ENCODE measurements around the gene NETO1. TPM values are rescaled to one million over a fixed set of nuclear protein-coding genes. Genes with fewer than 3 reads are reported as not detected.

The NETO1 gene
- total RNA-seq, 2 experiments from 2014 or later, result not detected

GRCh38 chr18:72742002-72742401 lies 125.8 kb downstream of the NETO1 start:
- Mint-ChIP-seq H3K36me3 (no peaks in the 10 kb centered on the region), H3K9me3 (no peaks in the 10 kb centered on the region), H3K27ac (no peak overlapping the region), H3K27me3 (no peaks in the 10 kb centered on the region), H3K4me1 (no peaks in the 10 kb centered on the region), H3K4me3 (no peak overlapping the region)
- DNase-seq (no peak), ATAC-seq (ENCODE audit: low read depth) (no peak)
- POLR2A ChIA-PET, result no interaction called here

- POLR2A ChIA-PET, result no interaction called here
- H3K27me3 Mint-ChIP-seq, result no peaks in the 10 kb centered on the region
- DNase-seq (no peak), ATAC-seq (ENCODE audit: low read depth) (no peak)
- H3K36me3 Mint-ChIP-seq, result no peaks in the 10 kb centered on the region
- no peaks in the 10 kb centered on the region for H3K9me3 Mint-ChIP-seq
- H3K27ac Mint-ChIP-seq, result no peak overlapping the region
- no peaks in the 10 kb centered on the region for H3K4me1 Mint-ChIP-seq
- no peak overlapping the region for H3K4me3 Mint-ChIP-seq
Observed at GRCh38 chr18:72738136-72738535, 129.7 kb downstream of the NETO1 start.

DNA sequence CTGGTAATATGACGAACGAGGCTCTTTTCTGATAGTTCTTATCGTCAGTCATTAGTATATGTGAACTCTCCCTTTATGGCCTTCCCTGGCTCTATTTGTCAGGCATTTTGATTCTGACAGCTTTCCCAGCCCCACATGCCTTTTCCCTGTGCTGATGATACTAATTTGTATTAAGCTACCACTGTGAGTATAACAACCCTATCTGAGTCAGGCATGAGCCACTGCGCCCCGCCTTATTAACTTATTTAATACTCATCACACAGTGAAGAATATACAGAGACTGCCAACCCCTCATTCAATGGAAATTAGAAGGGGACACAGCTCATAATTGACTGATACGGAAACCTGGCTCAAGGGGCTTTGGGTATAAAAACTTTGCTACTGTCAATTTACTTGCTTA lies 140.0 kb downstream of the NETO1 start:
- Mint-ChIP-seq H3K36me3 (no peaks in the 10 kb centered on the region), H3K4me1 (no peaks in the 10 kb centered on the region), H3K9me3 (no peaks in the 10 kb centered on the region), H3K4me3 (no peak overlapping the region), H3K27me3 (no peaks in the 10 kb centered on the region), H3K27ac (no peak overlapping the region)
- DNase-seq (no peak), ATAC-seq (ENCODE audit: low read depth) (no peak)
- POLR2A ChIA-PET, result no interaction called here

DNA sequence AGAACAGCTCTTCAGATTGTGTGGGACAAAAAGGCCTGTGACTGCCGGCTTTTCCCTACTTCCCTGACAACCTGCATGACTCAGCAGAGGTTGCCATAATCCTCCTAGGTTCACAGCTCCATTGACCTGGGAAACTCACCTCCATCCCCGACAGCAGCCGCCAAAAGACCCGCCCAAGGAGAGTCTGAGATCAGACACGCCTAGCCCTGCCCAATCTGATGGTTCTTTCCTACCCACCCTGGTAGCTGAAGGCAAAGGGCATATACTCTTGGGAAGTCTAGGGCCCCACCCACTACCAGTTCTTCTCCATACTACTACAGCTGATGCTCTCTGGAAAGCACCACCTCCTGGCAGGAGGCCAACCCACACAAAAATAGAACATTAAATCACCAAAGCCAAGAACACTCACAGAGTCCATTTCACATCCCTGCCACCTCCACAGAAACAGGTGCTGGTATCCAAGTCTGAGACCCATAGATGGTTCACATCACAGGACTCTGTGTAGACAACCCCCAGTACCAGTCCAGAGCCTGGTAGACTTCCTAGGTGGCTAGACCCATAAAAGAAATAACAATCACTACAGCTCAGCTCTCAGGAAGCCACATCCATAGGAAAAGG lies 140.6 kb downstream of the NETO1 start:
- Mint-ChIP-seq H3K4me3 (no peak overlapping the region), H3K27me3 (no peaks in the 10 kb centered on the region)
- POLR2A ChIA-PET, result no interaction called here

GRCh38 chr18:72726201-72726600 lies 141.6 kb downstream of the NETO1 start:
- H3K36me3 Mint-ChIP-seq, result no peaks in the 10 kb centered on the region
- H3K27me3 Mint-ChIP-seq, result no peaks in the 10 kb centered on the region
- POLR2A ChIA-PET, result no interaction called here
- H3K27ac Mint-ChIP-seq, result no peak overlapping the region
- H3K4me1 Mint-ChIP-seq, result no peaks in the 10 kb centered on the region
- peaks cover 1% of the 10 kb centered on the region for H3K9me3 Mint-ChIP-seq
- DNase-seq (no peak), ATAC-seq (ENCODE audit: low read depth) (no peak)
- H3K4me3 Mint-ChIP-seq, result no peak overlapping the region

More for the DNA sequence above, 140.6 kb downstream of the NETO1 start:
- peaks cover 1% of the 10 kb centered on the region for H3K9me3 Mint-ChIP-seq
- no peak for ATAC-seq (ENCODE audit: low read depth)
- DNase-seq, result no peak
- no peak overlapping the region for H3K27ac Mint-ChIP-seq
- H3K36me3 Mint-ChIP-seq, result no peaks in the 10 kb centered on the region
- H3K4me1 Mint-ChIP-seq, result no peaks in the 10 kb centered on the region

DNA sequence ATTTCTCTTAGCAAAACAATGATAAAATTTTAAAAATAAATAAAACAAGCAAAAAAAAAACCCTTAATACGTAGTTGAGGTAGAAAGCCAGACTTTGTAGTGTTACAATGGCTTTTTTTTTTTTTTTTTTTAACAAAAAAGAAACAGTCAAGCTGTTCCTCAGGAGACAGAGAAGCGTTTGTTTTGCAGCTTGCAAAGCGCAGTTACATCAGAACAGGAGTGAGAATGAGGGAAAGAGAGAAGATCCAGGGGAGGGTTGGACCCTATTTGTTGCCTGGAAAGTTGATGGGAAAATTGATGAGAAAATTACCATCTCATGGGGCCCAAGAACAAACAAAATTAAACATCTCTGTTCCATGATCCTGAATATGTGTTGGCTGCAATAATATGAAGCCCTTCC lies 146.5 kb downstream of the NETO1 start:
- Mint-ChIP-seq H3K27me3 (no peaks in the 10 kb centered on the region), H3K4me3 (no peak overlapping the region), H3K36me3 (no peaks in the 10 kb centered on the region), H3K4me1 (no peaks in the 10 kb centered on the region), H3K27ac (no peak overlapping the region), H3K9me3 (peaks cover 1% of the 10 kb centered on the region)
- POLR2A ChIA-PET, result no interaction called here
- DNase-seq (no peak), ATAC-seq (ENCODE audit: low read depth) (no peak)

- no peak for DNase-seq
- ATAC-seq (ENCODE audit: low read depth), result no peak
- peaks cover 1% of the 10 kb centered on the region for H3K9me3 Mint-ChIP-seq
- H3K27ac Mint-ChIP-seq, result no peak overlapping the region
- H3K36me3 Mint-ChIP-seq, result no peaks in the 10 kb centered on the region
- no peaks in the 10 kb centered on the region for H3K4me1 Mint-ChIP-seq
- H3K27me3 Mint-ChIP-seq, result no peaks in the 10 kb centered on the region
- H3K4me3 Mint-ChIP-seq, result no peak overlapping the region
- POLR2A ChIA-PET, result no interaction called here
Observed at GRCh38 chr18:72720116-72720515, 147.7 kb downstream of the NETO1 start.

DNA sequence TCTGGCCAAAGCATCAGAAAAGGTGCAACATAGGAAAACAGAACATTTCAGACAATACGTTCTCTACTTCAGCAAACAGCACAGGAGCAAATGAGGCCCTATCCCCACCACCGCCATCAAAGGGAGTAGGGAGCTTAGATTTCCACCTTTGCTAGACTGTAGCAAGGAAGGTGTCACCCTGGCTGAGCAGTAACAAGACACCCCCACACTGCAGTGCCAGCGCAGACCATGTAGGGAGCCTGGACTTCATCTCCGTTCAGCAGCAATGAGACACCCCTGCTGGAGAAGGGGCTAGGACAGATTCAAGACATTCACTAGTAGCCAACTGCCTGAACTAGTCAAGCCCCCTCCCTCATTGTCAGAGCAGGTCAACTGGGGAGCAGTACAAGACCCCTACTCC lies 163.6 kb downstream of the NETO1 start:
- DNase-seq, result no peak
- Mint-ChIP-seq H3K36me3 (no peaks in the 10 kb centered on the region), H3K9me3 (no peaks in the 10 kb centered on the region), H3K4me3 (no peak overlapping the region), H3K27ac (no peak overlapping the region), H3K4me1 (no peaks in the 10 kb centered on the region), H3K27me3 (no peaks in the 10 kb centered on the region)
- ATAC-seq (ENCODE audit: low read depth), result no peak
- POLR2A ChIA-PET, result no interaction called here

DNA sequence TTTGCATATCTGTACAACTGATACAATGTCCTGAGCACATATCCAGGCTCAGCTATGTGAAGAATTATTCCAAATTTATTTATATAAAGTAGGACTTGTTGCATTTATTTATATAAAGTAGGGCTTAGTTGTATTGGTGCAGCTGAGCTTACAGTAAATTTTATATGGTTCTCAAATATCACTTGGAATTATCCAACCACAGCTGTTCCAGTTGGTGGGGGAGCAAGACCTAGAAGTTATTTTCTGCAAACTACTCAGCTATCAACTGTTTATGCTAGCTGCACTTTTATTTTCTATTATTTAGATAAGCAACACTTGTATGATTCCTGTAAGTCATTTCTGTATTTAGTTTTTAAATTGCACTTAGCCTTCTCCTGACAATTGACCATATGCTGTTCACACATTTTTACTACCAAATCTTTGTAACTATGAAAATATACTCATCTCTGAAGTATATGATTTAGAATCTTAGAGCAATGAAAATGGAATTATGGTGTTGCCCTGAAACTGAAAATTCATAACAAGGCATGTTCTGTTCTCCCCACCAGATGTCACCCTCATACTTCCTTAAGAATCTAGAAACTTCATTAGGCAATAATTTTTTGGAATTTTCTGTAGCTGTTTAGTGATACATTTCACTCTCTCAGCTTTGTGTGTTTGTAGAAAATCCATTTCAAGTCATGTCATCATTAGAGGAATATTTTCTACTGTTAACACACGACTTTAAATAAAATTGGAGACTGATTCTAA lies 166.7 kb downstream of the NETO1 start:
- Mint-ChIP-seq H3K4me3 (no peak overlapping the region), H3K27ac (no peak overlapping the region), H3K36me3 (no peaks in the 10 kb centered on the region), H3K9me3 (no peaks in the 10 kb centered on the region), H3K4me1 (no peaks in the 10 kb centered on the region), H3K27me3 (no peaks in the 10 kb centered on the region)
- POLR2A ChIA-PET, result no interaction called here
- ATAC-seq (ENCODE audit: low read depth), result no peak
- DNase-seq, result no peak

DNA sequence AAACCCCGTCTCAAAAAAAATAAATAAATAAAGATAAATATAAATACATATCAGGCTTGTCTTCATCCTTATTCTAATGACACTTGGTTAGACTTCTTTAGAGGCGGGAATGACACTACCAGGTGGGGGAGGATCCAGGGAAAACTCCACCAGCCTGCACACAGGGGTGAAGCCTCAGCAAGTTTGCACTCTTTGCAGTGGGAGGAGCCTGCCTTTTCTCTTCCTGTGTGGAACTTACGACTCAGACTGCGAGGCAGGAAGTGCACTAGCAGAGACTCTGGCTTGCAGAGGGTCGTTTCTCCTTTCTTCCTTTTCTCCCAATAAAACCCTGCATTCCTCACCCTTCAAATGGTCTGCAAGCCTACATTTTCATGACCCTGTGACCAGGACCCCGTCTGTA lies 170.1 kb downstream of the NETO1 start:
- Mint-ChIP-seq H3K27ac (no peak overlapping the region), H3K9me3 (no peaks in the 10 kb centered on the region), H3K27me3 (no peaks in the 10 kb centered on the region), H3K4me3 (no peak overlapping the region), H3K4me1 (no peaks in the 10 kb centered on the region), H3K36me3 (no peaks in the 10 kb centered on the region)
- POLR2A ChIA-PET, result no interaction called here
- DNase-seq, result no peak
- ATAC-seq (ENCODE audit: low read depth), result no peak

GRCh38 chr18:72692595-72692994 lies 175.2 kb downstream of the NETO1 start:
- Mint-ChIP-seq H3K4me3 (no peak overlapping the region), H3K4me1 (no peaks in the 10 kb centered on the region), H3K9me3 (no peaks in the 10 kb centered on the region), H3K27me3 (no peaks in the 10 kb centered on the region), H3K27ac (no peak overlapping the region), H3K36me3 (no peaks in the 10 kb centered on the region)
- no peak for DNase-seq
- POLR2A ChIA-PET, result no interaction called here
- no peak for ATAC-seq (ENCODE audit: low read depth)

Small RNAs within 50 kb of the gene (microRNA-seq; reads per million reads assigned to microRNA genes)
- not detected for gene MIR548AV

Measured in activated naive CD8-positive, alpha-beta T cell treated with anti-CD3 and anti-CD28 coated beads, Interleukin-2, amount 10 ng/mL, durations not matched to agents 7 days and 5 days (primary cell).